ENCODE data around the gene WDR59. TPM values are rescaled to one million over a fixed set of nuclear protein-coding genes. Genes with fewer than 3 reads are reported as not detected.

Gene WDR59
- total RNA-seq, 2 donors from 2014 or later = 28.8 to 36.8 TPM

DNA sequence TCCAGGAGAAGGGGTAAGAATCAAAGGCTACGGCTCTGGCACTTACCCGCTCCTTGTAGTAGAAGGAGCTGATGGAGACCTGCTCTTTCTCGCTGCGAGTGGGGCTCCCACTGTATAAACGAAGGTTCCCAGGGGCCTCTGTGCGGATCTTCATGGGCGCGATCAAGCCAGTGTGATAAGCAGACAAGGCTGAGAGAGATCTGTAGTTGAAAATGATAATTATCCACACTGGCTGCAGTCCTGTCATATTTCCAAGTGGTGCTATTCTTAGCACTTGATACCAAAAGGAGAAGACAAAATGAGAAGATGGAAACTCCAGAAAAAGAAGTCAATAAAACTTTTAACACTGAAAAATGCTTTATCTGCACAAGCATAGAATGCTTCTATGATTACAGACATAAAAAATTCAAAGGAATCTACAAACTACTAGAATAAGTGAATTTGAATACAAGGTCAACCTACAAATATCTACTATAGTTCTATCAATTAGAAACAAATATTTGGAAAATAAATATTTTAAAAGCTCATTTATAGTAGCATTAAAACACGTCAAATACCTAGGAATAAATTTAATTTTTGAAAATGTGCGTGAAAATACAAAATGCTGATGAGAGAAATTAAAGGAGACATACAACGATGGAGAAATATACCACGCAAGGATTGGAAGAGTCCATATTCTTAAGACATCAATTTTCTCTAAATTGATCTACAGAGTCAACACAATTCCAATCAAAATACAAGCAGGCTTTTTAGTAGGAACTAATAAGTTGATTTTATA lies 80.8 kb downstream of the WDR59 start:
- Histone ChIP-seq H3K27me3 (replicated peaks; ENCODE audit: insufficient read depth) (no peaks in the 10 kb centered on the region), H3K36me3 (peaks cover 32% of the 10 kb centered on the region), H3K4me1 (ENCODE audit: control insufficient read depth in 1 of 2, low read depth in 2 of 2) (no peaks in the 10 kb centered on the region), H3K4me3 (no peak overlapping the region), H3K27ac (no peak overlapping the region), H3K9me3 (no peaks in the 10 kb centered on the region)
- ATAC-seq (ENCODE audit: insufficient number of reproducible peaks, low FRiP score, low read depth) (no peak), DNase-seq (ENCODE audit: low spot score) (no peak)
- TF ChIP-seq, protein P1, sequence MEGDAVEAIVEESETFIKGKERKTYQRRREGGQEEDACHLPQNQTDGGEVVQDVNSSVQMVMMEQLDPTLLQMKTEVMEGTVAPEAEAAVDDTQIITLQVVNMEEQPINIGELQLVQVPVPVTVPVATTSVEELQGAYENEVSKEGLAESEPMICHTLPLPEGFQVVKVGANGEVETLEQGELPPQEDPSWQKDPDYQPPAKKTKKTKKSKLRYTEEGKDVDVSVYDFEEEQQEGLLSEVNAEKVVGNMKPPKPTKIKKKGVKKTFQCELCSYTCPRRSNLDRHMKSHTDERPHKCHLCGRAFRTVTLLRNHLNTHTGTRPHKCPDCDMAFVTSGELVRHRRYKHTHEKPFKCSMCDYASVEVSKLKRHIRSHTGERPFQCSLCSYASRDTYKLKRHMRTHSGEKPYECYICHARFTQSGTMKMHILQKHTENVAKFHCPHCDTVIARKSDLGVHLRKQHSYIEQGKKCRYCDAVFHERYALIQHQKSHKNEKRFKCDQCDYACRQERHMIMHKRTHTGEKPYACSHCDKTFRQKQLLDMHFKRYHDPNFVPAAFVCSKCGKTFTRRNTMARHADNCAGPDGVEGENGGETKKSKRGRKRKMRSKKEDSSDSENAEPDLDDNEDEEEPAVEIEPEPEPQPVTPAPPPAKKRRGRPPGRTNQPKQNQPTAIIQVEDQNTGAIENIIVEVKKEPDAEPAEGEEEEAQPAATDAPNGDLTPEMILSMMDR (IDR thresholded peaks at IDR 0.05) = no peak

DNA sequence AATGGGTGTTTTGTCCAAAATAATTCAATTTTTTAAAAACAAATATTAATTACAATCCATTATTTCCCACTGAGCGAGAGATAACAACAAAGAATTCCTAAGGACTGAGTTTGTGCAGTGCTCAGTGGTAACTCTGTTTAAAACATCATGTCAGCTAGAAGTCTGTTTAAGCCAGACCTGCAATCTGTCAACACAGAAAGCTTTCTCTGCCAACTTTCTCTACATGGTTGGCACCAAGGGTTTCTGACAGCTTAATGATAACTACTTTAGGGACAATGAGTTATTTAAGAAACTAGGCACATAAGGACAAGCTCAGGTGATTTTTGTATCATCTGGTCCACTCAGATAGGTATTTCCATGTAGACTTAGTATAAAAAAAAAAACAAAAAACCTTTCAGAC lies 81.8 kb downstream of the WDR59 start:
- Histone ChIP-seq H3K4me1 (ENCODE audit: control insufficient read depth in 1 of 2, low read depth in 2 of 2) (no peaks in the 10 kb centered on the region), H3K27ac (no peak overlapping the region), H3K27me3 (replicated peaks; ENCODE audit: insufficient read depth) (no peaks in the 10 kb centered on the region), H3K4me3 (no peak overlapping the region), H3K9me3 (no peaks in the 10 kb centered on the region), H3K36me3 (peaks cover 31% of the 10 kb centered on the region)
- TF ChIP-seq, protein P1 (IDR thresholded peaks at IDR 0.05) = no peak
- DNase-seq (ENCODE audit: low spot score) = no peak
- no peak for ATAC-seq (ENCODE audit: insufficient number of reproducible peaks, low FRiP score, low read depth)

DNA sequence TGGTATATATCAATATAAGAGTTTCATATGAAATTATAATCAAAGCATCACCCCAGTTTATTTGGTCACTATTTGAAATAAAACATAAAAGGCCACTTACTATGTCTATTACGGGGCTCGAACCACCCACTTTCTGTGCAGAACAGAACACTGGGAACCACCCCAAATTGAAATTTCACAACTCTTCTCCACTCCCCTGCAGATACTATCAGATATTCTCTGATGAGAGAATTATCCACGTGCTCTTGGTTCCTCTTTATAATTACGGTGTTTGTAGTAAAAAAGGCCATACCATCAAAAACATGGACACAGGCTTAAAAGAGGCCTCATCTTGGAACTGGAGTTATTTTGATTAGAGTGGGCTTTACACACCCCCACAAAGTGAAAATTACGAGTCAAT lies 82.8 kb downstream of the WDR59 start:
- TF ChIP-seq, protein P1 (IDR thresholded peaks at IDR 0.05) = no peak
- Histone ChIP-seq H3K4me1 (ENCODE audit: control insufficient read depth in 1 of 2, low read depth in 2 of 2) (no peaks in the 10 kb centered on the region), H3K4me3 (no peak overlapping the region), H3K36me3 (peaks cover 22% of the 10 kb centered on the region), H3K27ac (no peak overlapping the region), H3K27me3 (replicated peaks; ENCODE audit: insufficient read depth) (no peaks in the 10 kb centered on the region), H3K9me3 (no peaks in the 10 kb centered on the region)
- DNase-seq (ENCODE audit: low spot score) (no peak), ATAC-seq (ENCODE audit: insufficient number of reproducible peaks, low FRiP score, low read depth) (no peak)

DNA sequence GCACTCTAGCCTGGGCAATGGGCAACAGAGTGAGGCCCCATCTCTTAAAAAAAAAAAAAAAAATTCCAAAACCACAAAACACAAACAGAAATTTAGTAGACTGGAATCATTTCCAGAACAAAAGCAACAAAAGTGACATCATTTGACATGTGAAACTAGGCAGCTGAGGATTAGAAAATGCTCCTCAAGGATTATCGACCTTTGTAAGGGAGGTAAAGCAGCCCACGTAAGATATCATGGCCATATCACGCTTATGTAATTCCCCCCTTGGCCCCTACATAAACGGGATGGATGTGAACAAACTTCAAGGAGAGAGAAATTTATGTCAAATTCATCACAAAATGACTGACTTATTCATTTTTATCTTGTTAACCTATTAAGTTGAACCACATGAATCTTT lies 83.3 kb downstream of the WDR59 start:
- Histone ChIP-seq H3K9me3 (no peaks in the 10 kb centered on the region), H3K27ac (no peak overlapping the region), H3K27me3 (replicated peaks; ENCODE audit: insufficient read depth) (no peaks in the 10 kb centered on the region), H3K4me3 (no peak overlapping the region), H3K36me3 (peaks cover 16% of the 10 kb centered on the region), H3K4me1 (ENCODE audit: control insufficient read depth in 1 of 2, low read depth in 2 of 2) (no peaks in the 10 kb centered on the region)
- no peak for ATAC-seq (ENCODE audit: insufficient number of reproducible peaks, low FRiP score, low read depth)
- no peak for DNase-seq (ENCODE audit: low spot score)
- TF ChIP-seq, protein P1 (IDR thresholded peaks at IDR 0.05) = no peak

DNA sequence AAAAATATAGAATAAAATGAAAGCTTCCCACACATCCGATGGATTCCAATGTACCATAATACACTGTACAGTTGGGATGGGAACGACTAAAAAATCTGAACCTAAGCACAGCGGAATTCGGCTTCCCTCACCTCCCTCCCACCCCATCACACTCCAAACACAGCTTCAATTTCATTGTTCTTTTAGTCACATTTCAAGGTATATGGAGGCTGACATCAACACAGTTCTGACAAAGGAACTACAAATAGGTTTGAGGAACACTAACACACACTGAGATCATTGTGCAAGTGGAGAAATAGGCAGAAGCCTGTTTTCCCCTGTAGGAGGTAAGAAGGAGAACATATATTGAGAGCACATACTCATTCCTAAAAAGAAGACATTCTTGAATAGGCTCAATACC lies 85.1 kb downstream of the WDR59 start:
- Histone ChIP-seq H3K27me3 (replicated peaks; ENCODE audit: insufficient read depth) (no peaks in the 10 kb centered on the region), H3K27ac (no peak overlapping the region), H3K9me3 (no peaks in the 10 kb centered on the region), H3K36me3 (peaks cover 14% of the 10 kb centered on the region), H3K4me3 (no peak overlapping the region), H3K4me1 (ENCODE audit: control insufficient read depth in 1 of 2, low read depth in 2 of 2) (no peaks in the 10 kb centered on the region)
- no peak for ATAC-seq (ENCODE audit: insufficient number of reproducible peaks, low FRiP score, low read depth)
- DNase-seq (ENCODE audit: low spot score) = no peak
- TF ChIP-seq, protein P1 (IDR thresholded peaks at IDR 0.05) = no peak
